Trophoblast cell (in vitro differentiated cells and primary cell): ENCODE results near the gene TMPO.
A peak's percentile ranks its signal among the peaks of the same experiment; 100 is the strongest.
"Not testable (repeated sequence)": the region's sequence is repeated elsewhere in the genome, so short reads cannot be mapped to it uniquely, and the experiment has no call there.

Experiments used
- DNase-seq, 2 donors: peaks; one replicate each; pipeline ENCODE4 v3.0.0-alpha.2; 2016
- H2AFZ ChIP-seq: 2 replicates; pipeline ENCODE4 v1.6.1; 2013; ENCODE audit warnings: low read length, moderate library complexity, mild to moderate bottlenecking; ENCODE audit not compliant: insufficient read depth, poor library complexity
- H2AK5ac ChIP-seq: 2 replicates; pipeline ENCODE4 v1.6.1; 2013; ENCODE audit warnings: mild to moderate bottlenecking, low read length
- H2BK120ac ChIP-seq: 2 replicates; pipeline ENCODE4 v1.6.1; 2013; ENCODE audit warnings: low read length, mild to moderate bottlenecking, moderate library complexity; ENCODE audit not compliant: insufficient read depth, poor library complexity
- H2BK12ac ChIP-seq: 2 replicates; pipeline ENCODE4 v1.6.1; 2013; ENCODE audit warnings: mild to moderate bottlenecking, low read length, moderate library complexity
- H2BK5ac ChIP-seq: 2 replicates; pipeline ENCODE4 v1.6.1; 2013; ENCODE audit warnings: low read length, low read depth, moderate library complexity, mild to moderate bottlenecking; ENCODE audit not compliant: poor library complexity
- H3K14ac ChIP-seq: 2 replicates; pipeline ENCODE4 v1.6.1; 2013; ENCODE audit warnings: mild to moderate bottlenecking, low read length
- H3K18ac ChIP-seq: 2 replicates; pipeline ENCODE4 v1.6.1; 2013; ENCODE audit warnings: mild to moderate bottlenecking, low read length
- H3K23ac ChIP-seq: 2 replicates; pipeline ENCODE4 v1.6.1; 2013; ENCODE audit warnings: low read length
- H3K27ac ChIP-seq: 2 replicates; pipeline ENCODE4 v1.5.1; 2013; ENCODE audit warnings: low read depth, mild to moderate bottlenecking, inconsistent platforms, low read length, moderate library complexity
- H3K27me3 ChIP-seq: 2 replicates; pipeline ENCODE4 v1.6.1; 2013; ENCODE audit warnings: inconsistent platforms, mild to moderate bottlenecking, low read length, moderate library complexity; ENCODE audit not compliant: insufficient read depth
- H3K36me3 ChIP-seq, 2 experiments: 1 replicate in 1 of 2; 2 replicates in 1 of 2; pipeline ENCODE4 v1.6.1; 2013; ENCODE audit warnings: low read length in 2 of 2, mild to moderate bottlenecking in 2 of 2, moderate library complexity in 1 of 2; ENCODE audit not compliant: insufficient read depth in 2 of 2, control insufficient read depth in 1 of 2
- H3K4ac ChIP-seq: 2 replicates; pipeline ENCODE4 v1.6.1; 2013; ENCODE audit warnings: low read depth, mild to moderate bottlenecking, low read length, moderate library complexity
- H3K4me1 ChIP-seq, 2 experiments: 1 replicate in 1 of 2; 2 replicates in 1 of 2; pipeline ENCODE4 v1.6.1; 2013; ENCODE audit warnings: low read length in 2 of 2, mild to moderate bottlenecking in 2 of 2, moderate library complexity in 1 of 2; ENCODE audit not compliant: insufficient read depth in 2 of 2, control insufficient read depth in 1 of 2
- H3K4me2 ChIP-seq: 2 replicates; pipeline ENCODE4 v1.6.1; 2013; ENCODE audit warnings: inconsistent platforms, mild to moderate bottlenecking, low read length, moderate library complexity
- H3K4me3 ChIP-seq: 2 replicates; pipeline ENCODE4 v1.5.1; 2013; ENCODE audit warnings: mild to moderate bottlenecking, low read depth, low read length, inconsistent platforms
- H3K79me1 ChIP-seq: one replicate; pipeline ENCODE4 v1.6.1; 2013; ENCODE audit warnings: low read length
- H3K79me2 ChIP-seq: 2 replicates; pipeline ENCODE4 v1.6.1; 2013; ENCODE audit warnings: low read length, mild to moderate bottlenecking; ENCODE audit not compliant: control insufficient read depth, insufficient read depth, poor library complexity
- H3K9ac ChIP-seq: 2 replicates; pipeline ENCODE4 v1.6.1; 2013; ENCODE audit warnings: mild to moderate bottlenecking, low read length
- H3K9me3 ChIP-seq: 2 replicates; pipeline ENCODE4 v1.6.1; 2013; ENCODE audit warnings: low read depth, mild to moderate bottlenecking, control low read depth, inconsistent platforms, low read length; ENCODE audit not compliant: insufficient read depth
- H4K12ac ChIP-seq: 2 replicates; pipeline ENCODE4 v1.6.1; 2013; ENCODE audit warnings: low read depth, mild to moderate bottlenecking, low read length, moderate library complexity
- H4K8ac ChIP-seq: 2 replicates; pipeline ENCODE4 v1.6.1; 2013; ENCODE audit warnings: low read depth, mild to moderate bottlenecking, low read length, moderate library complexity
- H4K91ac ChIP-seq: one replicate; pipeline ENCODE4 v1.6.1; 2013; ENCODE audit warnings: low read depth, mild to moderate bottlenecking, low read length, moderate library complexity
- WGBS: extraction: QIAGEN DNeasy Blood & Tissue Kit; methylation state at CpG from one replicate; pipeline ENCODE4 v1.1.7; 2013; ENCODE audit warnings: missing lambda C conversion rate; ENCODE audit not compliant: insufficient read length, insufficient coverage; ENCODE audit errors: extremely low coverage; 5-methylcytosine and 5-hydroxymethylcytosine counted together

The TMPO gene

GRCh38 chr12:98558097-98558496 lies 42.7 kb downstream of the TMPO start:
- not testable (repeated sequence) for H3K9me3 ChIP-seq, H2AK5ac ChIP-seq

DNA sequence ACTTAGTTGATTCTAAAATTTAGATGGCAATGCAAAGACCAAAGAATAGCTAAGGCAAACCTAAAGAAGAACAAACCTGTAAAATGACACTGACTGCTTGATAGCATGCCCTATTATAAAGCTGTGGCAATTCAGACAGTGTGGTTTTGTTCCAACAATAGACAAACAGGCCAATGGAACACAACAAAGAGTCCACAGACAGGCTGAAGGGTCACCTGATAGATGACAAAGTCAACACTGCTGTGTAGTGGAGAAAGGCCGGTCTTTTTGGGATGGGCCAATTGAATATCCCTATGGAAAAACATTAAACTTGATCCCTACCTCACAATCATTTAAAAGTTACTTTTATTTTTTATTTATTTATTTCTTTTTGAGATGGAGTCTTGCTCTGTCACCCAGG lies 44.3 kb downstream of the TMPO start:
- no peak overlapping the region for H3K27ac ChIP-seq
- H3K14ac ChIP-seq = no peak overlapping the region
- no peak overlapping the region for H2BK120ac ChIP-seq

More at GRCh38 chr12:98558097-98558496, 42.7 kb downstream of the TMPO start:
- not testable (repeated sequence) for H3K36me3 ChIP-seq, H3K23ac ChIP-seq, H3K4ac ChIP-seq, H2AFZ ChIP-seq, H2BK5ac ChIP-seq, H3K4me3 ChIP-seq, H4K91ac ChIP-seq, H3K27ac ChIP-seq, H3K79me2 ChIP-seq, DNase-seq, H3K4me2 ChIP-seq, H3K9ac ChIP-seq, H4K8ac ChIP-seq, H2BK12ac ChIP-seq, H3K79me1 ChIP-seq, H3K14ac ChIP-seq, H3K18ac ChIP-seq, H3K4me1 ChIP-seq, H2BK120ac ChIP-seq, H4K12ac ChIP-seq, H3K27me3 ChIP-seq
- no CpG with 5 or more reads among the region's 4 CpGs for WGBS

GRCh38 chr12:98561846-98562245 lies 46.5 kb downstream of the TMPO start:
- H2AK5ac ChIP-seq = no peak overlapping the region
- no peak overlapping the region for H2AFZ ChIP-seq
- H3K18ac ChIP-seq = no peak overlapping the region
- H3K9me3 ChIP-seq = no peaks in the 10 kb centered on the region
- WGBS = no CpG with 5 or more reads among the region's 3 CpGs
- no peaks in the 10 kb centered on the region for H3K4me1 ChIP-seq
- no peaks in the 10 kb centered on the region for H3K36me3 ChIP-seq
- no peak overlapping the region for H3K27ac ChIP-seq
- H3K4ac ChIP-seq = no peak overlapping the region
- no peak overlapping the region for H2BK12ac ChIP-seq
- H4K8ac ChIP-seq = no peak overlapping the region
- no peak overlapping the region for H3K4me2 ChIP-seq
- H3K4me3 ChIP-seq = no peak overlapping the region
- H2BK120ac ChIP-seq = no peak overlapping the region
- no peak overlapping the region for H3K14ac ChIP-seq
- H4K91ac ChIP-seq = no peak overlapping the region
- H3K23ac ChIP-seq = no peak overlapping the region
- H2BK5ac ChIP-seq = no peak overlapping the region
- no peak for DNase-seq
- no peaks in the 10 kb centered on the region for H3K79me2 ChIP-seq
- no peaks in the 10 kb centered on the region for H3K27me3 ChIP-seq
- no peak overlapping the region for H3K9ac ChIP-seq
- no peaks in the 10 kb centered on the region for H3K79me1 ChIP-seq
- no peak overlapping the region for H4K12ac ChIP-seq

More for the DNA sequence above, 44.3 kb downstream of the TMPO start:
- Histone ChIP-seq H4K91ac (no peak overlapping the region), H3K36me3 (no peaks in the 10 kb centered on the region), H4K12ac (no peak overlapping the region), H3K18ac (no peak overlapping the region), H3K23ac (no peak overlapping the region), H3K4me1 (no peaks in the 10 kb centered on the region), H3K79me1 (no peaks in the 10 kb centered on the region), H3K79me2 (no peaks in the 10 kb centered on the region), H3K4me3 (no peak overlapping the region), H2AFZ (no peak overlapping the region), H2AK5ac (no peak overlapping the region), H3K4me2 (no peak overlapping the region), H3K4ac (no peak overlapping the region), H3K9me3 (no peaks in the 10 kb centered on the region), H4K8ac (no peak overlapping the region), H3K27me3 (no peaks in the 10 kb centered on the region), H2BK5ac (no peak overlapping the region), H2BK12ac (no peak overlapping the region), H3K9ac (no peak overlapping the region)
- no peak for DNase-seq
- no CpG with 5 or more reads among the region's 1 CpG for WGBS

DNA sequence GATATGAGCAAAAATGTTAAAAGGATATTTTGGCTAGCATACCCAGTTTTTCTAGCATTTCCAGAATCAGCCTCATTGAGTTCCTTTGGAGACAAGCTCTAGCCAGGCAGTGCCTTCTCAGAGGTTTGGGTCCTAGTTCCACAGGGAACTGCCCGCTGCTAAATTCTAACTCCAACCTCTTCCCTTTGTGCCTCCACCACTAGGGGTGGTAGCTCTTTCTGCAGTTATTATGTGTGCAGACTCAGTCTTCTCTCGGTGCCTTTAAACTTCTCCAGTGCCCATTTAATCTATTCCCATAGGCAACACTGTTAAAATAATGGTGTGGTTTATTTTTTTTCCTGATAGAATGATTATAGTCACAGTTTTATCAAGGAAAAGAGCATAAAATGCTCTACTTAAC lies 56.6 kb downstream of the TMPO start:
- no peak overlapping the region for H3K9ac ChIP-seq
- no peak overlapping the region for H3K14ac ChIP-seq
- no peak overlapping the region for H3K27ac ChIP-seq
- H3K4me3 ChIP-seq = no peak overlapping the region
- H3K18ac ChIP-seq = no peak overlapping the region
- H3K4ac ChIP-seq = no peak overlapping the region
- no CpG with 5 or more reads among the region's 2 CpGs for WGBS
- no peaks in the 10 kb centered on the region for H3K9me3 ChIP-seq
- no peaks in the 10 kb centered on the region for H3K27me3 ChIP-seq
- H3K4me1 ChIP-seq = no peaks in the 10 kb centered on the region
- H3K23ac ChIP-seq = no peak overlapping the region
- H3K4me2 ChIP-seq = no peak overlapping the region
- no peaks in the 10 kb centered on the region for H3K79me1 ChIP-seq
- no peak overlapping the region for H4K8ac ChIP-seq
- peak in 1 of 2 donors; percentile 17 for DNase-seq
- no peaks in the 10 kb centered on the region for H3K79me2 ChIP-seq
- no peak overlapping the region for H4K91ac ChIP-seq
- H4K12ac ChIP-seq = no peak overlapping the region
- no peaks in the 10 kb centered on the region for H3K36me3 ChIP-seq
- no peak overlapping the region for H2AFZ ChIP-seq
- H2BK12ac ChIP-seq = no peak overlapping the region
- no peak overlapping the region for H2AK5ac ChIP-seq
- H2BK5ac ChIP-seq = no peak overlapping the region
- H2BK120ac ChIP-seq = no peak overlapping the region
